Activated T-helper 1 cell treated with Interleukin-2 at 50 U/mL for 16 hours (primary cell): Measurements from ENCODE around the gene ZNF419.

ENCODE experiments used
- DNase-seq: peaks from one replicate; pipeline ENCODE4 v3.0.0-alpha.2; 2020; ENCODE audit warnings: low read depth

Gene ZNF419

DNA sequence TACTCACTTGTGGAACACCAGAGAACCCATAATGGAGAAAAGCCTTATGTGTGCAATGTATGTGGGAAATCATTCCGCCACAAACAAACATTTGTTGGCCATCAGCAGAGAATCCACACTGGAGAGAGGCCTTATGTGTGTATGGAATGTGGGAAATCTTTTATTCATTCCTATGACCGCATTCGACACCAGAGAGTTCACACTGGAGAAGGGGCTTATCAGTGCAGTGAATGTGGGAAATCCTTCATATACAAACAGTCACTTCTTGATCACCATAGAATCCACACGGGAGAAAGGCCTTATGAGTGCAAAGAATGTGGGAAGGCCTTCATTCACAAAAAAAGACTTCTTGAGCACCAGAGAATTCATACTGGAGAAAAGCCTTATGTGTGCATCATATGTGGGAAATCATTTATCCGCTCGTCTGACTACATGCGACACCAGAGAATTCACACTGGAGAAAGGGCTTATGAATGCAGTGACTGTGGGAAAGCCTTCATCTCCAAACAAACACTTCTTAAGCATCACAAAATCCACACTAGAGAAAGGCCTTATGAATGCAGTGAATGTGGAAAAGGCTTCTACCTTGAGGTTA lies 50.5 kb downstream of the ZNF419 start:
- no peak for DNase-seq
